Epithelial cell of prostate (primary cell): ENCODE results near the gene APOBEC4.

Experiments used
- DNase-seq: peaks from one replicate; pipeline ENCODE4 v3.0.0-alpha.2; 2011; ENCODE audit warnings: low read depth, low spot score
- H3K27ac ChIP-seq: fragments of 450-650 bp; 2 replicates; pipeline ENCODE4 v1.5.1; 2017; ENCODE audit warnings: mild to moderate bottlenecking

The APOBEC4 gene

GRCh38 chr1:183605904-183606303 lies 47.2 kb downstream of the APOBEC4 start:
- no peak overlapping the region for H3K27ac ChIP-seq
- no peak for DNase-seq

GRCh38 chr1:183604815-183605214 lies 48.3 kb downstream of the APOBEC4 start:
- H3K27ac ChIP-seq = no peak overlapping the region
- no peak for DNase-seq

GRCh38 chr1:183604038-183604808 lies 48.9 kb downstream of the APOBEC4 start:
- H3K27ac ChIP-seq = no peak overlapping the region
- DNase-seq = no peak

- no peak overlapping the region for H3K27ac ChIP-seq
- no peak for DNase-seq
These were observed 50.6 kb downstream of the APOBEC4 start for GRCh38 chr1:183602510-183602909.

- peak overlapping the region; percentile 73 for H3K27ac ChIP-seq
- DNase-seq = no peak
These were observed 52.5 kb downstream of the APOBEC4 start for GRCh38 chr1:183600634-183601033.

GRCh38 chr1:183600136-183600535 lies 53.0 kb downstream of the APOBEC4 start:
- DNase-seq = peak; percentile 86
- peak overlapping the region; percentile 73 for H3K27ac ChIP-seq

GRCh38 chr1:183598386-183598785 lies 54.7 kb downstream of the APOBEC4 start:
- DNase-seq = no peak
- H3K27ac ChIP-seq = peak overlapping the region; percentile 13

GRCh38 chr1:183597656-183598347 lies 55.3 kb downstream of the APOBEC4 start:
- H3K27ac ChIP-seq = peak overlapping the region; percentile 13
- DNase-seq = no peak

GRCh38 chr1:183596500-183596899 lies 56.6 kb downstream of the APOBEC4 start:
- H3K27ac ChIP-seq = no peak overlapping the region
- no peak for DNase-seq
